GM21737 (cell line): Measurements from ENCODE around the gene CRYL1.

Experiments used
- ATAC-seq: cut with Tn5 transposase; IDR thresholded peaks from one replicate; pipeline ENCODE4 v1.9.1; 2021; ENCODE audit warnings: mild to moderate bottlenecking, moderate library complexity; ENCODE audit not compliant: unreplicated experiment

The CRYL1 gene

GRCh38 chr13:20387006-20387405, 138.7 kb downstream of the CRYL1 start:
- ATAC-seq: no peak

DNA sequence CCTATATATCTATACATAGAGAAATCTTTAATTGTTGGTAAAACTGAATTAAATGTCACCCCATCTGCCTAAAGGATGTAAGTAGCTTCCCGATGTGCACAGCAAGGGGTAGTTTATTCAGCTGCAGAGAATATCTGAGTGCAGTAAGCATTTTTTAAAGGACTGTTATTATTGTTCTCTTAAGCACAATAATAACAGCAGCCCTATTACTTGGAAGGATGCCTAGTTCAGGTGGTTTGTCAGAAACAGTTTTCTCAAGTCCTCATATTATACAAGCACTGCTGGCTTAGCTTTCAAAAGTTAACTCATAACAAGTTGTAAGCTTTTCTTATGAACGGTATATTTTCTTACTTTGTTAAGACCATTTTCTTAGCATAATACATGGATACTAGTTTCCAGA, 142.6 kb downstream of the CRYL1 start:
- no peak for ATAC-seq

DNA sequence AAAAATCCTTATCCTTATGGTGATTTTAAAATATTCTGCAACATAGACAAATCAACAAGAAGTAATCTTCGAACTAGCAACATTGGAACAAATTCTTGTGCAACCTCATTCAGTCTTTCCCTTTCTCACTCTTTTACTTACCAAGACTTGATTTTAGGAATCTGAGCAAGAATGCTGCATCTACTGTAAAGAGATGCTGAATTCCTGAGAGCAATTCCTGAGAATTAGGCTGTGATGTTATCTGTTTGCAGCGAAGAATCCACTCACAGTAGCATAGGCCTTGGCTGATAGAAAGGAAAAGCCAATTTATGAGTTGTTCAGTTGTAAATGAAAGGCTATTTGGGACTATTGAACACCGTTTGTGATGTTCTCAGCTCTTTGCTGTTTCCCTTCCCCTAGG, 144.3 kb downstream of the CRYL1 start:
- no peak for ATAC-seq

- ATAC-seq: no peak
These were observed 146.9 kb downstream of the CRYL1 start for GRCh38 chr13:20378721-20379120.

- ATAC-seq: no peak
These were observed 147.9 kb downstream of the CRYL1 start for GRCh38 chr13:20377720-20378119.

- no peak for ATAC-seq
These were observed 149.8 kb downstream of the CRYL1 start for GRCh38 chr13:20375871-20376270.

DNA sequence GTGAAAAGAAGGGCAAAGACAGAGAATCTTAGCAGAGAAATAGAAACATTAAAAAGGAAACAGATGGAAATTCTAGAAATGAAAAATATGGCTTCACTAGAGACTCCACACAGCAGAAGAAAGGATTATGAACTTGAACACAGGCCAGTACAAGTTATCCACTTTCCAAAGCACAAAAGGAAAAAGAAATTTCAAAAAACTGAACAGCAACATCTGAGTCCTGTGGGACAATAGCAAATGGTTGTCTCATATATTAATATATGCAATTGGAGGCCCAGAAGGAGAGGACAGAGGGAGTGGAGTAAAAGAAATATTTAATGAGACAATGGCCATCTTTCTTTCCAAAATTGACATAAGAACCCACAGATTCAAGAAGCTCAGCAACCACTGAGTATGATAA, 151.8 kb downstream of the CRYL1 start:
- ATAC-seq: no peak

DNA sequence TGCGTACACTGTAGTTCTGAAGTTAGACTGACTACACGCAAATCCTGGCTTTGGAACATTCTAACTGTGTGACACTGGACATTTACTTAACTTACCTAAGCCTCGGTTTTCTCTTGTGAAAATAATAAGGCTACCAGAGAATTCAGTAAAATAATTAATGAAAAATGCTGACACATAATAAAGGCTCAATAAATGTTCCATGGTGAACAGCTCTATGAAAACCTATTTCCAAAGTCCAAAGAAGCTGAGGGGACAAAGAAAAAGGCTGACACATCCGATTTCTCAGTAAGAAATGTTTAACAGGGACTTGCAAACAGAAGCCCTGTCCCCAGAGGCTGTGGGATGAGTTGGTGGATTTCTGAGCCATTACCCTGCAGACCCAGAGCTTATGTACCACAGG, 153.8 kb downstream of the CRYL1 start:
- no peak for ATAC-seq

- no peak for ATAC-seq
These were observed 154.7 kb downstream of the CRYL1 start for GRCh38 chr13:20370815-20371421.

GRCh38 chr13:20369886-20370361, 155.7 kb downstream of the CRYL1 start:
- ATAC-seq: no peak

- no peak for ATAC-seq
These were observed 159.6 kb downstream of the CRYL1 start for GRCh38 chr13:20366056-20366455.

DNA sequence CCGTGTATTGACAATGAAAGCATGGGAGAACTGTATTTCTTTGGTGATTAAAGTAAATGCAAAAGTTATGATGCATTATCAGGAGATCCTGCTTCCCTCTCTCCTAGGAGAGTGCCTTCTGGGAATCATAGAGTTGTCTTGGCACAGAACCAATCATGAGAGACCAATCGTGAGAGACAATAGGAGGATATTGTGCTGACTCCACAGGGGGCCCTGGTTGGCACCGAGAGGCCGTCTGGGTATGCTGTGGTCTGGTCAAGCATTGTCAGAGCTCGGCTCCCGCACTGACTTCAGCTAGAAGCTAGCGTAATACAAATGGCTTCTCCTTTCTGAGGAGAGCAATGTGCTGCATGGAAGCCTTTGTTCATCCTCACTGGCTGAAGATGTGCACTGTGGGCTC, 162.1 kb downstream of the CRYL1 start:
- no peak for ATAC-seq

DNA sequence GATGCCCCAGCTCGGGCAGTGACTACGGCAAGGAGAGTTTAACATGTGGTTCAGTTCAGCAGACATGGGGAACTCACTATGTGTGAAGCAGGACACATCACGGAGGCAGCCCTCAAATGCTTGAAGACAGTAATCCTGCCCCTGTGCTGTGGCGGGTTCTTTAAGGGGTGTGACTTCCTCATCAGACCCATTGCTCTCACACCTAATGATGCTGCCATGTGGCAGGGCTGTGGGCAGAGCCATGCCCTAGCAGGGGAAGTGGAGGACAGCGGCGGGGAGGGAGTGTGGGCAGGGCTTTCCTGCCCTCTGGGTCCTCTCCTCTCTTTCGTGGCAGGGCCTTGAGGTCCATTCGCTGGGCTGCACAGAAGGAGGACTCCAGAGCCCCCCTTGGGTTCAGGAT, 162.5 kb downstream of the CRYL1 start:
- ATAC-seq: no peak

GRCh38 chr13:20362484-20363041, 163.1 kb downstream of the CRYL1 start:
- ATAC-seq: no peak

DNA sequence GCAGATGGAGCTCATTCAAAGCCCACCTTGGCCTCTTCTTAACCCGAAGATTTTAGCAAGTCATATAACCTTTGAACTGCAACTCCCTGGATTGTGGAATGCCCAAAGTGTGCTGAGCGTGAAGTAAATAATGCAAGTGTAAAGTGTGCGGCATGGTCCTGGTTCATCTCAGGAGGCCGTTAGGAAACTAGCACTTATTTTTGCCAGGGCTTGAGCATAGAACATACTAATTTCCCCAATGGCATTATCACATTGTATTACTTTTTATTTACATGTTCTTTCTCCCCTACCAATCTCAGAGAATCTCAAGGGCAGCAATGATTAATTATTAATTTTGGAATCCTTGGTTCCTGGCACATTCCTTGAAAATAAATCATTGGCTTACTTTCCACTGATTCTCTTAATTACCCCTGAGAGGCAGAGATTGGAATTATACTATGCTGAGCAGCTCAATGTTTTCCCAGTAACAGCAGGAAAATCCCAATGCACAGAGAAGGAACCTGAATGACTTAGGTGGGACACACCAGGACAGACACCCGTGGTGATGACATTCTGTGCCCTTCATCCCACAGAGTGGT, 164.7 kb downstream of the CRYL1 start:
- ATAC-seq: no peak

DNA sequence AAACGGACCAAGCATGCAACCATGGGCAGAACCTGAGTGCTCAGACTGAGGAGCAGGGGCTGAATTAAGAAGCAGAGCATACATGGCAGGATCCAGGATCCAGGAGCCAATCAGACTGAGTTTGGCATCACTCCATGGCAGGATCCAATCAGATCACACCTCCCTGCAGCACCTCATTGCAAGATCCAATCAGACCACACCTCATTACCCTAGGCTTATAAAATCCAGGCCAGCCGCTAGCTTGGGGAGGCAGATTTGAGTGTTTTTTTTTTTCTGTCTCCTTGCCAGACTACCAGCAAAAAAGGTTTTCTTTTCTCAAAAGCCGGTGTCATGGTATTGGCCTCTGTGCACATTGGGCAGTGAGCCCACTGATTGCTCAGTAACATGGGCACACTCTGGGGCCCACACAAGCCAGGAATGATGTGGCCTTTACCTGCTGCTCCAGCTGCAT, 165.6 kb downstream of the CRYL1 start:
- no peak for ATAC-seq

DNA sequence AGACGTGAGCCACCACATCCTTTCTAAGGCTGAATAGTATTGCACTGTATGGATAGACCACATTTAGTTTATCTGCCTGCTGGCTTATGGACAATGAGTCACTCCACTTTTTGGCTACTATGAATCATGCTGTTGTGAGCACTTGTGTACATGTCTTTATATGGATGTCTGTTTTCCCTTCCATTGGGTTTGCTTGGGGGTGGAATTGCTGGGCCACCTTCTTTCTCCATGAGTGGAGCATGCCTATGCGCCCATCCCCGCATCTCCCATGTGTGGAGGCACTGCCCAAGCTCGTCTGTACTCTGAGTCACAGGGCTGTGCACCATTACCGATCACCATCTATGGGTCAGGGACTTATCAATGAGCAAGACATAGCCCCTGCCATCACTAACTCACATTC, 166.3 kb downstream of the CRYL1 start:
- ATAC-seq: no peak

DNA sequence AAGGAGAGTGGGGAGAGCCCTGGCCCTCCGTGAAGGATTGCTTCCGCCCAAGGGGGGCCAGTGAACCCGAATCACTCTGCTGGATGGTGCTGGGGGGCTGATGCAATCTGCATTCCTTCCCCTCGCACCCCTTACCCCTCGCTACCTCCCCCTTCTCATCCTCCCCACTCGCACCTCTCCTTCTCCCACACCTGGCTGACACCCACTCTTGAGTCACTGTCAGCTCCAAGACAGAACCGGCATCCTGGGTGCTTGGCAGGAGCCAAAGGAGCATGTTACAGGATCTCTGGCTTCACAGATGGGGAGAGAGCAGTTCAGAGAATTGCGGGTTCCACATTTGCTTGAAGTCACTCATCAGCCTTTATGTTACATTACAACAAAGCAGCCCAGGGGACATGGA, 167.6 kb downstream of the CRYL1 start:
- ATAC-seq: no peak

GRCh38 chr13:20356444-20356843, 169.2 kb downstream of the CRYL1 start:
- ATAC-seq: no peak

DNA sequence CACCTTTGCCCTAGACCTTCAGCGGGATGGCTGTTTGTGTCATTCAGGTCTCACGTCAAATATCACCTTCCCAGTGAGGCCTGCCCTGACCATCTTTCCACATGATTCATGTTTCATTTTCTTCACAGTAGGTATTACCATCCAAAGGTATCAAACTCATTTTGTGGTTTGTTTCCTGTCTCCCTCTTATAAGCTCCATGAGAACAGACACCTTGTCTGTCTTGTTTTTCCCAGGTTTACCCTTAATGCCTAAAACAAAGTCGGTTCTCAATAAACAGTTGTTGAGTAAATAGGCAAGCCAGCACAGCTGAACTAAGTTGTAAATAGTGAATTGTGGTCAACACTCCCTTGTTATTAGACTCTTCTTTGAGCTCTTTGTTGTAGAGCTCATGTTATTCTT, 170.9 kb downstream of the CRYL1 start:
- ATAC-seq: no peak

- ATAC-seq: no peak
These were observed 171.7 kb downstream of the CRYL1 start for GRCh38 chr13:20353973-20354372.
